IMR-90 (cell line): ENCODE data around the gene GPR137. TPM values are rescaled to one million over a fixed set of nuclear protein-coding genes. Genes with fewer than 3 reads are reported as not detected.

Experiments
- ATAC-seq: fragments of 200-7000 bp; cut with Tn5 transposase; 2 replicates; pipeline ENCODE4 v1.9.1; 2020; ENCODE audit warnings: low read depth, mild to moderate bottlenecking, moderate library complexity
- BruUV-seq: library from RNA; stranded (reverse); fragments of 400-500 nt; replicated peaks from 2 replicates; lab custom pipeline; 2021; lab: Mats Ljungman, UMichigan
- CTCF ChIA-PET: fragments of 300-600 bp; formaldehyde crosslinking; extraction: SDS; loops from one replicate; lab custom pipeline; 2021; ENCODE audit warnings: antibody characterized with exemption; lab: Yijun Ruan, JAX
- POLR2A ChIA-PET: fragments of 300-600 bp; sonication (Branson Sonifier 250); formaldehyde crosslinking; loops from one replicate; lab custom pipeline; 2022; ENCODE audit warnings: antibody characterized with exemption; ENCODE audit not compliant: unreplicated experiment; lab: Charles Lee
- DNase-seq: peaks from one replicate; pipeline ENCODE4 v3.0.0; 2013
- H2AFZ ChIP-seq: replicated peaks from 2 replicates; pipeline ENCODE3; 2013; ENCODE audit warnings: low read length, mild to moderate bottlenecking; ENCODE audit not compliant: poor library complexity
- H2AK5ac ChIP-seq: 2 replicates; pipeline ENCODE4 v1.6.1; 2013; ENCODE audit warnings: low read depth, low read length, inconsistent platforms
- H2AK9ac ChIP-seq: replicated peaks from 2 replicates; pipeline ENCODE3; 2013; ENCODE audit warnings: mild to moderate bottlenecking, low read depth, low read length, moderate library complexity; ENCODE audit not compliant: poor library complexity
- H2BK120ac ChIP-seq: 2 replicates; pipeline ENCODE4 v1.6.1; 2013; ENCODE audit warnings: low read depth, low read length, inconsistent platforms
- H2BK15ac ChIP-seq: 3 replicates; pipeline ENCODE4 v1.6.1; 2013; ENCODE audit warnings: low read depth, low read length, inconsistent platforms
- H2BK20ac ChIP-seq: 2 replicates; pipeline ENCODE4 v1.6.1; 2013; ENCODE audit warnings: low read depth, mild to moderate bottlenecking, inconsistent platforms, low read length, moderate library complexity
- H2BK5ac ChIP-seq: 2 replicates; pipeline ENCODE4 v1.6.1; 2013; ENCODE audit warnings: mild to moderate bottlenecking, low read depth, low read length, inconsistent platforms; ENCODE audit not compliant: poor library complexity, severe bottlenecking
- H3K14ac ChIP-seq: replicated peaks from 2 replicates; pipeline ENCODE4 v1.6.1; 2013; ENCODE audit warnings: low read depth, low read length, inconsistent platforms
- H3K18ac ChIP-seq: 2 replicates; pipeline ENCODE4 v1.6.1; 2013; ENCODE audit warnings: low read depth, low read length, control low read depth
- H3K23ac ChIP-seq: 2 replicates; pipeline ENCODE4 v1.6.1; 2013; ENCODE audit warnings: low read depth, low read length, inconsistent platforms
- H3K27ac ChIP-seq: 2 replicates; pipeline ENCODE4 v1.5.1; 2013; ENCODE audit warnings: mild to moderate bottlenecking, control low read depth, low read length; ENCODE audit not compliant: insufficient read depth
- H3K27me3 ChIP-seq: 2 replicates; pipeline ENCODE4 v1.6.1; 2013; ENCODE audit warnings: low read length; ENCODE audit not compliant: control insufficient read depth, insufficient read depth
- H3K36me3 ChIP-seq: 2 replicates; pipeline ENCODE4 v1.6.1; 2013; ENCODE audit warnings: low read length, mixed read lengths; ENCODE audit not compliant: control insufficient read depth, insufficient read depth
- H3K4ac ChIP-seq: 2 replicates; pipeline ENCODE4 v1.6.1; 2013; ENCODE audit warnings: low read depth, low read length, inconsistent platforms
- H3K4me1 ChIP-seq: 2 replicates; pipeline ENCODE4 v1.6.1; 2013; ENCODE audit warnings: low read length, mixed read lengths; ENCODE audit not compliant: control insufficient read depth, insufficient read depth
- H3K4me2 ChIP-seq: 2 replicates; pipeline ENCODE4 v1.6.1; 2013; ENCODE audit warnings: low read depth, mild to moderate bottlenecking, control low read depth, low read length, moderate library complexity
- H3K4me3 ChIP-seq: 2 replicates; pipeline ENCODE4 v1.5.1; 2013; ENCODE audit warnings: low read depth, mild to moderate bottlenecking, control low read depth, low read length, moderate library complexity; ENCODE audit not compliant: insufficient read depth
- H3K56ac ChIP-seq: 2 replicates; pipeline ENCODE4 v1.6.1; 2013; ENCODE audit warnings: low read length, inconsistent platforms; ENCODE audit not compliant: insufficient read depth; ENCODE audit errors: extremely low read depth
- H3K79me1 ChIP-seq, 2 experiments: 2 replicates each; pipeline ENCODE4 v1.6.1; 2013; ENCODE audit warnings: low read length in 2 of 2, inconsistent platforms in 1 of 2, low read depth in 1 of 2
- H3K9ac ChIP-seq: 2 replicates; pipeline ENCODE4 v1.6.1; 2013; ENCODE audit warnings: low read depth, low read length, control low read depth
- H3K9me1 ChIP-seq: 2 replicates; pipeline ENCODE4 v1.6.1; 2013; ENCODE audit warnings: low read length, inconsistent platforms; ENCODE audit not compliant: insufficient read depth
- H3K9me3 ChIP-seq: 2 replicates; pipeline ENCODE4 v1.6.1; 2013; ENCODE audit warnings: low read length; ENCODE audit not compliant: control insufficient read depth, insufficient read depth
- H4K20me1 ChIP-seq: 2 replicates; pipeline ENCODE4 v1.6.1; 2013; ENCODE audit warnings: low read length, inconsistent platforms; ENCODE audit not compliant: insufficient read depth
- H4K5ac ChIP-seq: 2 replicates; pipeline ENCODE4 v1.6.1; 2013; ENCODE audit warnings: mild to moderate bottlenecking, low read depth, low read length, control low read depth
- H4K8ac ChIP-seq, 2 experiments: 2 replicates each; pipeline ENCODE4 v1.6.1; 2013; ENCODE audit warnings: low read depth in 2 of 2, low read length in 2 of 2, control low read depth in 1 of 2, inconsistent platforms in 1 of 2
- H4K91ac ChIP-seq: 2 replicates; pipeline ENCODE4 v1.6.1; 2013; ENCODE audit warnings: low read depth, low read length, inconsistent platforms; ENCODE audit not compliant: insufficient read depth
- CEBPB ChIP-seq: IDR thresholded peaks from 2 replicates; pipeline ENCODE4 v1.6.1; 2012; ENCODE audit warnings: low read depth, low read length, improper control_type of control experiment
- MAFK ChIP-seq: IDR thresholded peaks from 2 replicates; pipeline ENCODE4 v1.6.1; 2012; ENCODE audit warnings: low read depth, low read length, improper control_type of control experiment
- MAZ ChIP-seq: IDR thresholded peaks from 2 replicates; pipeline ENCODE4 v1.6.1; 2012; ENCODE audit warnings: low read depth, mild to moderate bottlenecking, low read length, improper control_type of control experiment, moderate library complexity, borderline replicate concordance
- MXI1 ChIP-seq: IDR thresholded peaks from 2 replicates; pipeline ENCODE4 v1.6.1; 2012; ENCODE audit warnings: low read depth, mild to moderate bottlenecking, low read length, moderate library complexity, borderline replicate concordance
- NFE2L2 ChIP-seq: fragments of 150-350 bp; IDR thresholded peaks from 2 replicates; pipeline ENCODE4 v1.6.1; 2016; ENCODE audit warnings: low read depth, mild to moderate bottlenecking, low read length
- RFX5 ChIP-seq: IDR thresholded peaks from 2 replicates; pipeline ENCODE4 v1.8.0; 2012; ENCODE audit warnings: low read depth, mild to moderate bottlenecking, low read length, moderate library complexity
- SMC3 ChIP-seq: fragments of 150-350 bp; IDR thresholded peaks from 2 replicates; pipeline ENCODE4 v1.6.1; 2016; ENCODE audit warnings: low read depth, mild to moderate bottlenecking, antibody characterized with exemption, low read length, moderate library complexity
- WGBS, 2 experiments: methylation state at CpG; one replicate each; pipeline versions ENCODE4 v1.1.5 to v1.1.7; 2013; ENCODE audit warnings: missing lambda C conversion rate in 2 of 2; ENCODE audit not compliant: insufficient read length in 1 of 2; ENCODE audit errors: extremely low coverage in 2 of 2; 5-methylcytosine and 5-hydroxymethylcytosine counted together
- dilution Hi-C: fragments of 300-500 bp; cut with HindIII; formaldehyde crosslinking; loops from one replicate; pipeline ENCODE4 v1.14.3; 2018; ENCODE audit warnings: low sequenced_read_pairs; ENCODE audit not compliant: unreplicated experiment
- in situ Hi-C: fragments of 300-500 bp; cut with MboI; formaldehyde crosslinking; loops from 3 replicates; pipeline ENCODE4 v1.14.3; 2019; ENCODE audit warnings: low sequenced_read_pairs, inconsistent platforms, mixed read lengths
- intact Hi-C: fragments of 100-400 bp; cut with micrococcal nuclease; formaldehyde crosslinking; loops from 2 replicates; pipeline ENCODE4 v1.10.0; 2022
- polyA plus RNA-seq, 3 experiments: library from polyadenylated mRNA; depleted of rRNA; stranded (reverse); fragments of >200 nt; gene quantifications; 2 replicates each; pipeline ENCODE4 v1.2.3, GENCODE V29; 2012; ENCODE audit warnings: low replicate concordance in 1 of 3
- total RNA-seq: library from RNA; depleted of rRNA; stranded (reverse); fragments of >200 nt; gene quantifications from 2 replicates; pipeline ENCODE4 v1.2.3, GENCODE V29; 2012
- TF ChIP-seq, protein P1 (sequence below): fragments of 150-350 bp; IDR thresholded peaks from 2 replicates; pipeline ENCODE4 v1.6.1; 2017; ENCODE audit warnings: mild to moderate bottlenecking, antibody characterized with exemption, low read length, low read depth
- TF ChIP-seq, protein P2 (sequence below): fragments of 150-350 bp; IDR thresholded peaks from 2 replicates; pipeline ENCODE4 v1.6.1; 2016; ENCODE audit warnings: low read depth, mild to moderate bottlenecking, low read length, moderate library complexity, borderline replicate concordance

GPR137 gene
- total and polyA plus RNA-seq, 2 of the 4 experiments (the other 2 are of a cell fraction) = 3.6 to 26.0 TPM

DNA sequence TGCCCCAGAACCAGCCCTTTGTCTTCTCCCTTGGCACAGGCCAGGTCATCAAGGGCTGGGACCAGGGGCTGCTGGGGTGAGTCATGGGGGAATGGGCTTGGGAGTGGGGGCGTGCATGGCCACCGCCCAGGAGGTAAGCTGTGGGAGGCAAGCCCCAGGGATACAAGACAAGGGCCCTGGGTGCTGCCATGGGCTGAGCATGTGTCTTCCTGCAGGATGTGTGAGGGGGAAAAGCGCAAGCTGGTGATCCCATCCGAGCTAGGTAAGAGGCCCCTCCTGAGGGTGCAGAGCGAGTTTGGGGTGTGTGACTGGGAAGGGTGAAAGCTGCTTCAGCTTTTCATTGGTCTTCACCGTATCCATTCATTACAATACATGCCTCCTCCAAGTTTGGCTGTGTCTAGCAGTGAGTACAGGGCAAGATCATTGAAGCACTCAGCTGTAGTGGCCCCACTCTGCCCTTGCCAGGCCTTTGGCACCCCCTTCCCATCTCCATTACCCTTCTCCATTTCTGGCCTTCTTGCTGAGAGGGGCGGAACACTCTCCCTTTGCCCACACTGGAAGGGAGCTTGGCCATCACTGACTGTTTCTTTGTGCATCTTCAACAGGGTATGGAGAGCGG is 42.3 kb upstream of the GPR137 start (continued):
- TF ChIP-seq, protein P1, sequence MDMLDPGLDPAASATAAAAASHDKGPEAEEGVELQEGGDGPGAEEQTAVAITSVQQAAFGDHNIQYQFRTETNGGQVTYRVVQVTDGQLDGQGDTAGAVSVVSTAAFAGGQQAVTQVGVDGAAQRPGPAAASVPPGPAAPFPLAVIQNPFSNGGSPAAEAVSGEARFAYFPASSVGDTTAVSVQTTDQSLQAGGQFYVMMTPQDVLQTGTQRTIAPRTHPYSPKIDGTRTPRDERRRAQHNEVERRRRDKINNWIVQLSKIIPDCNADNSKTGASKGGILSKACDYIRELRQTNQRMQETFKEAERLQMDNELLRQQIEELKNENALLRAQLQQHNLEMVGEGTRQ = no peak

DNA sequence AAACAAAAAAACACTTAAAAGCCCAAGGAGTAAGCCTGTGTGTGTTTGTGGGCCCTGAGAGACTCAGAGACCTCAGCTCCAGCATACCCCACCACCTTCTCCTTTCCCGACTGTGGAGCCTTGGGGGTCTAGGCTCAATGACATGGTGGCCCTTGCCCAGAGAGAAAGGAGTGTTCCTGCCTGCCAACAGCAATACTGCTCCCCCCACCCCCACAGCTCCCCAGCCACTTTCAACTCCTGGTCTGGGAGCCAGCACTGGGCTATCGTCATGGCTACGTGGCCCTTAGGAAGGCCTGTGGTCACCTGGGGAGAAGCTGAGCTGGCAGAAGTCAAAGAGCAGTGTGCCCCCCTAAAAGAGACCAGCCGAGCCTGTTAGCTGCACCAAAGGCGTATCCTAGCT is 41.5 kb upstream of the GPR137 start:
- ChIA-PET POLR2A (no interaction called here), CTCF (no interaction called here)
- WGBS, 2 experiments = no CpG with 5 or more reads among the region's 5 CpGs
- BruUV-seq = no TSS peak
- Histone ChIP-seq H3K4me2 (no peak overlapping the region), H2AFZ (no peak overlapping the region), H4K91ac (no peak overlapping the region), H3K9me1 (peaks cover 14% of the 10 kb centered on the region), H4K5ac (no peak overlapping the region), H4K8ac (no peak overlapping the region), H3K4me3 (no peak overlapping the region), H2BK15ac (no peak overlapping the region), H3K27me3 (no peaks in the 10 kb centered on the region), H3K79me1 (peaks cover 18 to 40% of the 10 kb centered on the region in 2 experiments; a peak in 3 of 4 replicates), H3K23ac (no peak overlapping the region), H4K20me1 (peaks cover 26% of the 10 kb centered on the region), H2BK5ac (no peak overlapping the region), H2BK120ac (no peak overlapping the region), H3K56ac (no peak overlapping the region), H2AK5ac (no peak overlapping the region), H3K9ac (no peak overlapping the region), H2AK9ac (peak overlapping the region; percentile 9), H3K14ac (no peak overlapping the region), H3K4ac (no peak overlapping the region), H3K36me3 (peaks cover 12% of the 10 kb centered on the region), H3K4me1 (peaks cover 13% of the 10 kb centered on the region), H2BK20ac (no peak overlapping the region), H3K9me3 (no peaks in the 10 kb centered on the region), H3K27ac (no peak overlapping the region), H3K18ac (no peak overlapping the region)
- dilution Hi-C loops (no loop called here), intact Hi-C loops (no loop called here), in situ Hi-C loops (no loop called here)
- no peak for ATAC-seq
- DNase-seq = no peak
- TF ChIP-seq, protein P2, sequence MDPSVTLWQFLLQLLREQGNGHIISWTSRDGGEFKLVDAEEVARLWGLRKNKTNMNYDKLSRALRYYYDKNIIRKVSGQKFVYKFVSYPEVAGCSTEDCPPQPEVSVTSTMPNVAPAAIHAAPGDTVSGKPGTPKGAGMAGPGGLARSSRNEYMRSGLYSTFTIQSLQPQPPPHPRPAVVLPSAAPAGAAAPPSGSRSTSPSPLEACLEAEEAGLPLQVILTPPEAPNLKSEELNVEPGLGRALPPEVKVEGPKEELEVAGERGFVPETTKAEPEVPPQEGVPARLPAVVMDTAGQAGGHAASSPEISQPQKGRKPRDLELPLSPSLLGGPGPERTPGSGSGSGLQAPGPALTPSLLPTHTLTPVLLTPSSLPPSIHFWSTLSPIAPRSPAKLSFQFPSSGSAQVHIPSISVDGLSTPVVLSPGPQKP = no peak
- TF ChIP-seq NFE2L2 (no peak), MXI1 (no peak), RFX5 (no peak), MAZ (no peak), CEBPB (no peak), SMC3 (no peak), MAFK (no peak)
- TF ChIP-seq, protein P1 = no peak
